GM21723 (cell line): ENCODE results near the gene REC114.

Source experiments
- ATAC-seq: cut with Tn5 transposase; IDR thresholded peaks from one replicate; pipeline ENCODE4 v1.9.1; 2021; ENCODE audit warnings: mild to moderate bottlenecking, moderate library complexity; ENCODE audit not compliant: unreplicated experiment

Gene REC114

GRCh38 chr15:73601451-73602445 is 158.8 kb downstream of the REC114 start:
- no peak for ATAC-seq

- ATAC-seq = no peak
Measured at GRCh38 chr15:73602446-73602843, 159.5 kb downstream of the REC114 start.

GRCh38 chr15:73602992-73603391 is 160.0 kb downstream of the REC114 start:
- no peak for ATAC-seq

- ATAC-seq = no peak
Measured at GRCh38 chr15:73604477-73604876, 161.5 kb downstream of the REC114 start.

GRCh38 chr15:73605759-73606436 is 162.9 kb downstream of the REC114 start:
- no peak for ATAC-seq

GRCh38 chr15:73607405-73607804 is 164.4 kb downstream of the REC114 start:
- no peak for ATAC-seq

GRCh38 chr15:73607843-73608242 is 164.9 kb downstream of the REC114 start:
- ATAC-seq = no peak

GRCh38 chr15:73608475-73608874 is 165.5 kb downstream of the REC114 start:
- ATAC-seq = no peak

- no peak for ATAC-seq
Measured at GRCh38 chr15:73608941-73609340, 166.0 kb downstream of the REC114 start.
